Neural cell (in vitro differentiated cells): ENCODE data around the gene IQCB1. TPM values are rescaled to one million over a fixed set of nuclear protein-coding genes. Genes with fewer than 3 reads are reported as not detected.
A peak's percentile ranks its signal among the peaks of the same experiment; 100 is the strongest.

ENCODE experiments used
- H2AFZ ChIP-seq: fragments of 200-600, 300-800 bp; sonication (generic), shearing (Covaris generic); 2 replicates; pipeline ENCODE4 v1.6.0; 2014; ENCODE audit warnings: low read depth, mild to moderate bottlenecking, antibody characterized with exemption, low read length, moderate library complexity
- H3F3A ChIP-seq: fragments of 200-600 bp; shearing (Covaris generic); 2 replicates; pipeline ENCODE4 v1.6.1; 2016; ENCODE audit warnings: mild to moderate bottlenecking, moderate library complexity, mixed read lengths, antibody characterized with exemption, low read length; ENCODE audit not compliant: insufficient read depth, poor library complexity, severe bottlenecking
- H3K27ac ChIP-seq: fragments of 200-600, 300-800 bp; sonication (generic), shearing (Covaris generic); 2 replicates; pipeline ENCODE4 v1.5.1; 2014; ENCODE audit warnings: mild to moderate bottlenecking, low read length, moderate library complexity
- H3K27me3 ChIP-seq: fragments of 300-800, 200-600 bp; sonication (generic), shearing (Covaris generic); 2 replicates; pipeline ENCODE4 v1.6.0; 2014; ENCODE audit warnings: mild to moderate bottlenecking, low read depth, low read length, moderate library complexity; ENCODE audit not compliant: insufficient read depth
- H3K36me3 ChIP-seq: fragments of 300-800, 200-600 bp; sonication (generic), shearing (Covaris generic); 2 replicates; pipeline ENCODE4 v1.5.1; 2014; ENCODE audit warnings: mild to moderate bottlenecking, antibody characterized with exemption, low read length, moderate library complexity; ENCODE audit not compliant: insufficient read depth
- H3K4me2 ChIP-seq: fragments of 300-800, 200-600 bp; sonication (generic), shearing (Covaris generic); 2 replicates; pipeline ENCODE4 v1.6.0; 2014; ENCODE audit warnings: mild to moderate bottlenecking, low read length
- H3K4me3 ChIP-seq: fragments of 300-800, 200-600 bp; sonication (generic), shearing (Covaris generic); 2 replicates; pipeline ENCODE4 v1.5.1; 2014; ENCODE audit warnings: mild to moderate bottlenecking, low read length, moderate library complexity
- H3K79me2 ChIP-seq: fragments of 200-600 bp; shearing (Covaris generic); replicated peaks from 2 replicates; pipeline ENCODE4 v1.6.0; 2014; ENCODE audit warnings: mild to moderate bottlenecking, low read length, moderate library complexity; ENCODE audit not compliant: insufficient read depth
- H3K9ac ChIP-seq: fragments of 300-800, 200-600 bp; sonication (generic), shearing (Covaris generic); 2 replicates; pipeline ENCODE4 v1.6.1; 2016; ENCODE audit warnings: mild to moderate bottlenecking, low read length, mixed read lengths
- H3K9me2 ChIP-seq: fragments of 200-600 bp; shearing (Covaris generic); 2 replicates; pipeline ENCODE4 v1.6.1; 2016; ENCODE audit warnings: mild to moderate bottlenecking, low read length, mixed read lengths; ENCODE audit not compliant: insufficient read depth
- H3K9me3 ChIP-seq: fragments of 200-600, 300-800 bp; sonication (generic), shearing (Covaris generic); 2 replicates; pipeline ENCODE4 v1.6.1; 2016; ENCODE audit warnings: mild to moderate bottlenecking, mixed run types, low read length, moderate library complexity, mixed read lengths
- H4K20me1 ChIP-seq: fragments of 200-600 bp; shearing (Covaris generic); 2 replicates; pipeline ENCODE4 v1.6.1; 2016; ENCODE audit warnings: mild to moderate bottlenecking, mixed run types; ENCODE audit not compliant: insufficient read depth
- EP300 ChIP-seq: fragments of 450-650 bp; conservative IDR thresholded peaks from 2 replicates; pipeline ENCODE4 v1.6.1; 2014; ENCODE audit warnings: antibody characterized with exemption, mild to moderate bottlenecking, moderate library complexity; ENCODE audit not compliant: poor library complexity, severe bottlenecking
- EZH2 ChIP-seq: fragments of 200-600, 300-800 bp; shearing (Covaris generic), sonication (generic); IDR thresholded peaks from 2 replicates; pipeline ENCODE4 v1.6.1; 2014; ENCODE audit warnings: antibody characterized with exemption, low read length, borderline replicate concordance, mild to moderate bottlenecking; ENCODE audit not compliant: insufficient read depth, poor library complexity, severe bottlenecking
- MXI1 ChIP-seq: fragments of 450-650 bp; conservative IDR thresholded peaks from 2 replicates; pipeline ENCODE4 v1.6.1; 2014; ENCODE audit warnings: antibody characterized with exemption, mild to moderate bottlenecking; ENCODE audit not compliant: poor library complexity, severe bottlenecking
- POLR2AphosphoS5 ChIP-seq: IDR thresholded peaks from 2 replicates; pipeline ENCODE4 v1.6.1; 2012
- RAD21 ChIP-seq: fragments of 450-650 bp; conservative IDR thresholded peaks from 2 replicates; pipeline ENCODE4 v1.6.1; 2014; ENCODE audit warnings: antibody characterized with exemption, mild to moderate bottlenecking, moderate library complexity
- SMC3 ChIP-seq: fragments of 450-650 bp; conservative IDR thresholded peaks from 2 replicates; pipeline ENCODE4 v1.6.1; 2014; ENCODE audit warnings: antibody characterized with exemption, mild to moderate bottlenecking, moderate library complexity; ENCODE audit not compliant: poor library complexity
- TAF1 ChIP-seq: IDR thresholded peaks from 2 replicates; pipeline ENCODE4 v1.6.1; 2012; ENCODE audit warnings: low read depth
- polyA minus RNA-seq: library from RNA; depleted of rRNA, polyadenylated mRNA; stranded (reverse); fragments of >200 nt; gene quantifications from 2 replicates; pipeline ENCODE4 v1.2.3, GENCODE V29; 2014
- polyA plus RNA-seq: library from polyadenylated mRNA; depleted of rRNA; stranded (reverse); fragments of >200 nt; gene quantifications from 2 replicates; pipeline ENCODE4 v1.2.3, GENCODE V29; 2014
- TF ChIP-seq, protein P1 (sequence below): fragments of 450-650 bp; IDR thresholded peaks from 2 replicates; pipeline ENCODE4 v1.5.1; 2014; ENCODE audit warnings: antibody characterized with exemption, mild to moderate bottlenecking, moderate library complexity; ENCODE audit not compliant: poor library complexity, severe bottlenecking
- TF ChIP-seq, protein P2 (sequence below): IDR thresholded peaks from 2 replicates; pipeline ENCODE4 v1.6.1; 2012; ENCODE audit warnings: borderline replicate concordance

The IQCB1 gene, protein sequence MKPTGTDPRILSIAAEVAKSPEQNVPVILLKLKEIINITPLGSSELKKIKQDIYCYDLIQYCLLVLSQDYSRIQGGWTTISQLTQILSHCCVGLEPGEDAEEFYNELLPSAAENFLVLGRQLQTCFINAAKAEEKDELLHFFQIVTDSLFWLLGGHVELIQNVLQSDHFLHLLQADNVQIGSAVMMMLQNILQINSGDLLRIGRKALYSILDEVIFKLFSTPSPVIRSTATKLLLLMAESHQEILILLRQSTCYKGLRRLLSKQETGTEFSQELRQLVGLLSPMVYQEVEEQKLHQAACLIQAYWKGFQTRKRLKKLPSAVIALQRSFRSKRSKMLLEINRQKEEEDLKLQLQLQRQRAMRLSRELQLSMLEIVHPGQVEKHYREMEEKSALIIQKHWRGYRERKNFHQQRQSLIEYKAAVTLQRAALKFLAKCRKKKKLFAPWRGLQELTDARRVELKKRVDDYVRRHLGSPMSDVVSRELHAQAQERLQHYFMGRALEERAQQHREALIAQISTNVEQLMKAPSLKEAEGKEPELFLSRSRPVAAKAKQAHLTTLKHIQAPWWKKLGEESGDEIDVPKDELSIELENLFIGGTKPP
- polyA plus RNA-seq (50.2 and 51.8 TPM in 2 replicates), polyA minus RNA-seq (41.6 and 57.0 TPM in 2 replicates)

DNA sequence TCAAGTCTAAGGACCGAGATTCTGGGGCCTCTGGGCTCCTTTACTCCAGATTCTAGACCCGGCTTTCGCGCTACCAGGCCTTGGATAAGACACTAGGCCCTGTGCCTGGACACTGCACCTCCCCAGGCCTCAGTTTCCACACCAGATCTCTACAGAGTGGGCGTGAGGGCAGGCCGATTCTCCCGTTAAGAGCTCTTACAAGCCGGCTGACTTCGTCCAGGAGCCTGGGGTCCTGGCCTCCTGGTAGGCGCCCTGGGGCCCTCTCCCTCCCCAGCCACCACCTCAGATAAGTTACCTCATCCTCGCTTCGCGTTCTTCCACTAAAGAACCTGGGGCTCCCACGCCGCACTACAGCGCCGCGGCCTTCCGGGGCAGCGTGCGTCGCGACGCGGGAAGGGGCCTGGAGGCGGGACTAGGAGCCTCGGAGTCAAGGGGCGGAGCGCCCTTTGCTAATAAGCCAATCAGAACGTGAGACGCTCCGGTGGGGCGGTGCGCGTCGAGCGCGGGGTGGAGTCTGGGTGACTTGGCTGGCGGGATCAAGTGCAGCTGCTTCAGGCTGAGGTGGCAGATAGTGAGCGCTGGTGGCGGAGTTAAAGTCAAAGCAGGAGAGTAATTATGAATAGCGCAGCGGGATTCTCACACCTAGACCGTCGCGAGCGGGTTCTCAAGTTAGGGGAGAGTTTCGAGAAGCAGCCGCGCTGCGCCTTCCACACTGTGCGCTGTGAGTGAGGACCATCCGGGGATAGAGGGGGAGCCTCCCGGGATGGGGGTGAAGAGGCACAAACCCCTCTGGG is at the start of gene IQCB1, which contains the start of gene EAF2:
TSS of gene IQCB1 (minus strand) at position 390 of the 794 bp plus-strand sequence. CDS start 6,100 bp downstream, outside the sequence.
TSS of gene EAF2 (plus strand) at position 539 of the 794 bp plus-strand sequence. CDS start at position 616, 77 bp downstream.
- Histone ChIP-seq H3K9me2 (no peaks in the 10 kb centered on the region), H3F3A (peaks cover 4% of the 10 kb centered on the region), H3K9ac (peak within 1 kb of the TSS; percentile 68), H3K36me3 (no peaks in the 10 kb centered on the region), H3K27ac (peak within 1 kb of the TSS; percentile 32), H3K79me2 (peaks cover 8% of the 10 kb centered on the region), H3K4me3 (peak within 1 kb of the TSS; percentile 82), H3K9me3 (no peaks in the 10 kb centered on the region), H4K20me1 (no peaks in the 10 kb centered on the region), H2AFZ (peak within 1 kb of the TSS; percentile 72), H3K27me3 (peaks cover 7% of the 10 kb centered on the region), H3K4me2 (peak within 1 kb of the TSS; percentile 89)
- TF ChIP-seq, protein P1, sequence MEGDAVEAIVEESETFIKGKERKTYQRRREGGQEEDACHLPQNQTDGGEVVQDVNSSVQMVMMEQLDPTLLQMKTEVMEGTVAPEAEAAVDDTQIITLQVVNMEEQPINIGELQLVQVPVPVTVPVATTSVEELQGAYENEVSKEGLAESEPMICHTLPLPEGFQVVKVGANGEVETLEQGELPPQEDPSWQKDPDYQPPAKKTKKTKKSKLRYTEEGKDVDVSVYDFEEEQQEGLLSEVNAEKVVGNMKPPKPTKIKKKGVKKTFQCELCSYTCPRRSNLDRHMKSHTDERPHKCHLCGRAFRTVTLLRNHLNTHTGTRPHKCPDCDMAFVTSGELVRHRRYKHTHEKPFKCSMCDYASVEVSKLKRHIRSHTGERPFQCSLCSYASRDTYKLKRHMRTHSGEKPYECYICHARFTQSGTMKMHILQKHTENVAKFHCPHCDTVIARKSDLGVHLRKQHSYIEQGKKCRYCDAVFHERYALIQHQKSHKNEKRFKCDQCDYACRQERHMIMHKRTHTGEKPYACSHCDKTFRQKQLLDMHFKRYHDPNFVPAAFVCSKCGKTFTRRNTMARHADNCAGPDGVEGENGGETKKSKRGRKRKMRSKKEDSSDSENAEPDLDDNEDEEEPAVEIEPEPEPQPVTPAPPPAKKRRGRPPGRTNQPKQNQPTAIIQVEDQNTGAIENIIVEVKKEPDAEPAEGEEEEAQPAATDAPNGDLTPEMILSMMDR: peak; percentile 52
- TF ChIP-seq SMC3 (peak; percentile 49), EP300 (peak; percentile 26), RAD21 (peak; percentile 53), TAF1 (peak; percentile 52), MXI1 (peak; percentile 93), EZH2 (no peak), POLR2AphosphoS5 (peak; percentile 45)
- TF ChIP-seq, protein P2, sequence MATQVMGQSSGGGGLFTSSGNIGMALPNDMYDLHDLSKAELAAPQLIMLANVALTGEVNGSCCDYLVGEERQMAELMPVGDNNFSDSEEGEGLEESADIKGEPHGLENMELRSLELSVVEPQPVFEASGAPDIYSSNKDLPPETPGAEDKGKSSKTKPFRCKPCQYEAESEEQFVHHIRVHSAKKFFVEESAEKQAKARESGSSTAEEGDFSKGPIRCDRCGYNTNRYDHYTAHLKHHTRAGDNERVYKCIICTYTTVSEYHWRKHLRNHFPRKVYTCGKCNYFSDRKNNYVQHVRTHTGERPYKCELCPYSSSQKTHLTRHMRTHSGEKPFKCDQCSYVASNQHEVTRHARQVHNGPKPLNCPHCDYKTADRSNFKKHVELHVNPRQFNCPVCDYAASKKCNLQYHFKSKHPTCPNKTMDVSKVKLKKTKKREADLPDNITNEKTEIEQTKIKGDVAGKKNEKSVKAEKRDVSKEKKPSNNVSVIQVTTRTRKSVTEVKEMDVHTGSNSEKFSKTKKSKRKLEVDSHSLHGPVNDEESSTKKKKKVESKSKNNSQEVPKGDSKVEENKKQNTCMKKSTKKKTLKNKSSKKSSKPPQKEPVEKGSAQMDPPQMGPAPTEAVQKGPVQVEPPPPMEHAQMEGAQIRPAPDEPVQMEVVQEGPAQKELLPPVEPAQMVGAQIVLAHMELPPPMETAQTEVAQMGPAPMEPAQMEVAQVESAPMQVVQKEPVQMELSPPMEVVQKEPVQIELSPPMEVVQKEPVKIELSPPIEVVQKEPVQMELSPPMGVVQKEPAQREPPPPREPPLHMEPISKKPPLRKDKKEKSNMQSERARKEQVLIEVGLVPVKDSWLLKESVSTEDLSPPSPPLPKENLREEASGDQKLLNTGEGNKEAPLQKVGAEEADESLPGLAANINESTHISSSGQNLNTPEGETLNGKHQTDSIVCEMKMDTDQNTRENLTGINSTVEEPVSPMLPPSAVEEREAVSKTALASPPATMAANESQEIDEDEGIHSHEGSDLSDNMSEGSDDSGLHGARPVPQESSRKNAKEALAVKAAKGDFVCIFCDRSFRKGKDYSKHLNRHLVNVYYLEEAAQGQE: peak; percentile 31

DNA sequence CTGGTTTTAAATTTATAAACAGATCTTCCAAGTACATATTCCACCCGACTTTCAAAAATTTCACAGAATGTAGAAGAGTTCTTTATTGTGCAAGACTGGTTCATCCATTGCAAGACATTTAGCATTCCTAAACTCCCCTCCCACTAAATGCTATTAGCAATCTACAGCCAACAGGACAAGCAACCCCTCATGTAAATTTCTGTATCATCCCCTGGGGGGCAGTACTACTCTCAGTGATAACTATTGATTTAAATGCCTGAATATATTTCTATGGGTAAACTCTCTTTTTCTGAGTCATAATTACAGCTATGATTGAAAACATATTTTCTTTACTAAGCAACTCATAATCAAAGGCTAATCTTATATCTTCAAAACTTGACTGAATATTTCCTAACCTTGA is 48.6 kb upstream of the IQCB1 start:
- no peak overlapping the region for H3K9ac ChIP-seq
- no peak overlapping the region for H3K4me2 ChIP-seq
- no peaks in the 10 kb centered on the region for H3F3A ChIP-seq
- no peak for TF ChIP-seq SMC3
- no peak for TF ChIP-seq EZH2
- no peak for TF ChIP-seq RAD21
- no peak for TF ChIP-seq POLR2AphosphoS5
- H3K4me3 ChIP-seq: no peak overlapping the region
- no peaks in the 10 kb centered on the region for H3K79me2 ChIP-seq
- no peak overlapping the region for H2AFZ ChIP-seq
- no peaks in the 10 kb centered on the region for H3K36me3 ChIP-seq
- H3K9me2 ChIP-seq: no peaks in the 10 kb centered on the region
- no peak overlapping the region for H3K27ac ChIP-seq
- H3K27me3 ChIP-seq: no peaks in the 10 kb centered on the region
- no peaks in the 10 kb centered on the region for H4K20me1 ChIP-seq
- H3K9me3 ChIP-seq: no peaks in the 10 kb centered on the region
